ENCODE data around the gene MAP7D3. TPM values are rescaled to one million over a fixed set of nuclear protein-coding genes. Genes with fewer than 3 reads are reported as not detected.
"Not testable (repeated sequence)": the region's sequence is repeated elsewhere in the genome, so short reads cannot be mapped to it uniquely, and the experiment has no call there.

Gene MAP7D3
- total RNA-seq, 4 donors from 2014 or later: 10.5 to 26.1 (median 13.9) TPM

DNA sequence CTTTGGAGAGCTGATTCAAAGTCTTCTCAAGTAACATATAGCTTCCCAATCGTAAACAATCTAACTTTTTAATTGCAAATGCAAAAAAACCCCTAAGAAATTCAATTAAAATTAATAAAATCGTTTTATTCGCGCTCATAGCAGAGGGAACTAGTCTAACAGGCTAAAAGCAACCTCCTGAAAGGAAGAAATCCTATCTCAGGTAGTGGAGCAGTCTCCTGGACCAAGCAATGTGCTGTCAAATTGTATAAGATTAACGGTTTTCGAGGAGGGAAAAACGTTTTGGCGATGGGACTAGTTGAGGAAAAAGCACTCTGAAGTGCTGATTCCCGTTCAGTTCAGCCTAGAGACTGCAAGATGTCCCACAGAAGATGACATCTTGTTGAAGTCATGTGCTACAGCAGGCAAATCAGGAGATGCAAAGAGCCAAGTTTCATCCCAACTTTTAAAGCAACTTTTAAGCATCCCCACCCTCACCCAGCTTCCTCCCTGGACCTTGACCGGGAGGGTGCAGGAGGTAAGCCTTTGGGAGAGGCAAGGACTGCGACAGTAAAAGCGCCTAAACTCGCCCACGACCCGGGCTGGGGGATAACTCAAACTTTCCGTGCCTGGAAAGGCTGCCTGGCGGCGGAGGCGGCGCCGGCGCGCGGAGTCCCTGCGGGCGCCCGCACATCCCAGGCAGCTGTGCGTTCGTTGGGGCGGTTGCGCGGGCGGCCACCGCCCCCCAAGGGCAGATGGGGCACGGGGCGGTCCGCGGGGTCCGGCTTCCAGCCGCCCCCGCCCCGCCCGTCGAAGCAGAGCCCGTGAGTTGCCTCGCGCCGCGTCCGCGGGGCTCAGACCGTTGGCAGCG is 784 bp downstream of the MAP7D3 start:
- ATAC-seq: peak; percentile 75 to 89
- Histone ChIP-seq H3K36me3 (no peaks in the 10 kb centered on the region), H3K4me1 (no peaks in the 10 kb centered on the region), H3K4me3 (peak overlapping the region; percentile 70 to 86 (median 71)), H3K9me3 (no peaks in the 10 kb centered on the region), H3K27me3 (no peaks in the 10 kb centered on the region), H3K27ac (peak overlapping the region; percentile 67 to 80 (median 78))
- TF ChIP-seq POLR2A (IDR thresholded peaks at IDR 0.05): no peak
- TF ChIP-seq, protein P1, sequence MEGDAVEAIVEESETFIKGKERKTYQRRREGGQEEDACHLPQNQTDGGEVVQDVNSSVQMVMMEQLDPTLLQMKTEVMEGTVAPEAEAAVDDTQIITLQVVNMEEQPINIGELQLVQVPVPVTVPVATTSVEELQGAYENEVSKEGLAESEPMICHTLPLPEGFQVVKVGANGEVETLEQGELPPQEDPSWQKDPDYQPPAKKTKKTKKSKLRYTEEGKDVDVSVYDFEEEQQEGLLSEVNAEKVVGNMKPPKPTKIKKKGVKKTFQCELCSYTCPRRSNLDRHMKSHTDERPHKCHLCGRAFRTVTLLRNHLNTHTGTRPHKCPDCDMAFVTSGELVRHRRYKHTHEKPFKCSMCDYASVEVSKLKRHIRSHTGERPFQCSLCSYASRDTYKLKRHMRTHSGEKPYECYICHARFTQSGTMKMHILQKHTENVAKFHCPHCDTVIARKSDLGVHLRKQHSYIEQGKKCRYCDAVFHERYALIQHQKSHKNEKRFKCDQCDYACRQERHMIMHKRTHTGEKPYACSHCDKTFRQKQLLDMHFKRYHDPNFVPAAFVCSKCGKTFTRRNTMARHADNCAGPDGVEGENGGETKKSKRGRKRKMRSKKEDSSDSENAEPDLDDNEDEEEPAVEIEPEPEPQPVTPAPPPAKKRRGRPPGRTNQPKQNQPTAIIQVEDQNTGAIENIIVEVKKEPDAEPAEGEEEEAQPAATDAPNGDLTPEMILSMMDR (IDR thresholded peaks at IDR 0.05 in 4 of 5, conservative IDR thresholded peaks at IDR 0.05 in 1 of 5): no peak
- in situ Hi-C loops (cut with MboI; ENCODE audit: low sequenced_read_pairs in 4 of 4) (loop anchor here in 2 of 4 donors (25.0 kb wide), 3 partner anchors 88 to 238 kb away; no protein-coding TSS in a partner anchor), intact Hi-C loops (cut with DNase I; ENCODE audit: low total_unique reads) (loop anchor here (2.0 to 5.0 kb wide), 3 partner anchors 38 to 246 kb away; partner anchors contain the start of gene HTATSF1)
- DNase-seq: no peak

DNA sequence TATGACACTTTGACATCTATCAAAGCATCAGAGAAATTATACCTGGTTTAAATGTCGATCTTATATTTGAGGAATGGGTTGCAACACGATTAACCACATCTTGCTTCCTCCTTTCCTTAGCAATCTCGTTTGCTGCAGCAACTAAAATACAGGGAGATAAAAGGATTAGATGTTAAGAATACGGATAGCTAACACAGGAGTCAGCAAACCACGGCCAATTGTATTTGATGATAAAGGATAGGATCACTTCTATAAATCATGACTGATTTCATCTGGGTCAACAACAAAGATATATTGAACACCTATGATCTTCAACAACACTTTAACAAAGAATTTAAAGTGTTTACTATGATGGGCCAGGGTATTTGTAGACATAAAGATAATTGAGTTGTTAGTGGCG is 5.0 kb downstream of the MAP7D3 start:
- no peaks in the 10 kb centered on the region for H3K9me3 ChIP-seq
- no peak overlapping the region for H3K4me3 ChIP-seq
- H3K27ac ChIP-seq: no peak overlapping the region
- in situ Hi-C loops (cut with MboI; ENCODE audit: low sequenced_read_pairs in 4 of 4): no loop called here
- no peaks in the 10 kb centered on the region for H3K27me3 ChIP-seq
- DNase-seq (no peak), ATAC-seq (no peak)
- no peak for TF ChIP-seq POLR2A (IDR thresholded peaks at IDR 0.05)
- TF ChIP-seq, protein P1 (IDR thresholded peaks at IDR 0.05 in 4 of 5, conservative IDR thresholded peaks at IDR 0.05 in 1 of 5): no peak
- intact Hi-C loops (cut with DNase I; ENCODE audit: low total_unique reads): no loop called here
- H3K4me1 ChIP-seq: no peaks in the 10 kb centered on the region
- H3K36me3 ChIP-seq: peaks cover 0 to 6% of the 10 kb centered on the region in 2 donors

DNA sequence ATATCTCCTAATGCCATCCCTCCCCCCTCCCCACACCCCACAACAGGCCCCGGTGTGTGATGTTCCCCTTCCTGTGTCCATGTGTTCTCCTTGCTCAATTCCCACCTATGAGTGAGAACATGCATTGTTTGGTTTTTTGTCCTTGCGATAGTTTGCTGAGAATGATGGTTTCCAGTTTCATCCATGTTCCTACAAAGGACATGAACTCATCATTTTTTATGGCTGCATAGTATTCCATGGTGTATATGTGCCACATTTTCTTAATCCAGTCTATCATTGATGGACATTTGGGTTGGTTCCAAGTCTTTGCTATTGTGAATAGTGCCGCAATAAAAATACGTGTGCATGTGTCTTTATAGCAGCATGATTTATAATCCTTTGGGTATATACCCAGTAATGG is 13.4 kb downstream of the MAP7D3 start:
- in situ Hi-C loops (cut with MboI; ENCODE audit: low sequenced_read_pairs in 4 of 4); intact Hi-C loops (cut with DNase I; ENCODE audit: low total_unique reads); H3K4me3 ChIP-seq; H3K9me3 ChIP-seq; H3K27ac ChIP-seq; H3K27me3 ChIP-seq; H3K4me1 ChIP-seq; DNase-seq; ATAC-seq: not testable (repeated sequence)
- peaks cover 0 to 11% of the 10 kb centered on the region in 2 donors for H3K36me3 ChIP-seq

DNA sequence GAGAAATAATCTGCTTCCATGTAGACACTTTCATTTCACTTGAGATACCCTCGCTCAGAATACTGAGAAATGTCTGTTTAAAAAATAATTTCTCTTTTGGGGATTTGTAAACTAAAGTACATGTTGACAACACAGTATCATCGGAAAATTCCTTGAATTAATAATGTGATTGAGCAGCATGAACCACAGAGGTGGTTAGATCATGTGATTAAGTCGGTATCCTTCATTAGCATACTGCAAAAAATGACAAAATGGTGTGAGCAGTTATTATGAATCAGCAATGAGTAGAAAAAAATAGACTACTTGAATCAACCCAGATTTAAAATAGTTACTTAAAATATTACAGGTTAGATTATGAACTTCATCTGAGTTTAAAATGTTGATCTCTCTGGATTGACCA is 14.1 kb downstream of the MAP7D3 start:
- Histone ChIP-seq H3K4me1 (no peaks in the 10 kb centered on the region), H3K9me3 (no peaks in the 10 kb centered on the region), H3K36me3 (peaks cover 0 to 11% of the 10 kb centered on the region in 2 donors), H3K27ac (no peak overlapping the region), H3K4me3 (no peak overlapping the region), H3K27me3 (no peaks in the 10 kb centered on the region)
- intact Hi-C loops (cut with DNase I; ENCODE audit: low total_unique reads): no loop called here
- ATAC-seq: no peak
- TF ChIP-seq, protein P1 (IDR thresholded peaks at IDR 0.05 in 4 of 5, conservative IDR thresholded peaks at IDR 0.05 in 1 of 5): no peak
- TF ChIP-seq POLR2A (IDR thresholded peaks at IDR 0.05): no peak
- in situ Hi-C loops (cut with MboI; ENCODE audit: low sequenced_read_pairs in 4 of 4): no loop called here
- DNase-seq: no peak

- no peaks in the 10 kb centered on the region for H3K27me3 ChIP-seq
- H3K9me3 ChIP-seq: no peaks in the 10 kb centered on the region
- H3K4me3 ChIP-seq: no peak overlapping the region
- H3K36me3 ChIP-seq: peaks cover 0 to 25% of the 10 kb centered on the region in 2 donors
- DNase-seq: no peak
- TF ChIP-seq POLR2A (IDR thresholded peaks at IDR 0.05): no peak
- TF ChIP-seq, protein P1 (IDR thresholded peaks at IDR 0.05 in 4 of 5, conservative IDR thresholded peaks at IDR 0.05 in 1 of 5): no peak
- ATAC-seq: no peak
- no peaks in the 10 kb centered on the region for H3K4me1 ChIP-seq
- in situ Hi-C loops (cut with MboI; ENCODE audit: low sequenced_read_pairs in 4 of 4): no loop called here
- H3K27ac ChIP-seq: no peak overlapping the region
- intact Hi-C loops (cut with DNase I; ENCODE audit: low total_unique reads): no loop called here
Measured at GRCh38 chrX:136228839-136229207, 22.4 kb downstream of the MAP7D3 start.

Data from gastrocnemius medialis (tissue), 4 donors.